Omental fat pad (tissue), 4 donors: ENCODE results near the gene KPNB1. TPM values are rescaled to one million over a fixed set of nuclear protein-coding genes. Genes with fewer than 3 reads are reported as not detected.

Experiments used
- ATAC-seq: fragments of 150-250 bp; one replicate; pipeline ENCODE4 v1.9.1; 2016; ENCODE audit warnings: mild to moderate bottlenecking, moderate library complexity; ENCODE audit not compliant: low FRiP score
- DNase-seq: peaks from one replicate; pipeline ENCODE4 v3.0.0-alpha.2; 2019; ENCODE audit warnings: low spot score
- CTCF ChIP-seq, 3 donors: fragments of 450-650 bp; IDR thresholded peaks; one replicate each; pipeline ENCODE4 v1.5.1; 2016 to 2017; ENCODE audit warnings: antibody characterized with exemption in 3 of 3, mild to moderate bottlenecking in 3 of 3, moderate library complexity in 2 of 3
- small RNA-seq: library from RNA; depleted of rRNA; stranded (forward); fragments of <200 nt; gene quantifications from one replicate; pipeline ENCODE3, GENCODE V24; 2016
- total RNA-seq, 4 donors: library from RNA; depleted of rRNA; stranded (reverse); fragments of >200 nt; gene quantifications; one replicate each; pipeline ENCODE4 v1.1.0, GENCODE V29; 2016

KPNB1 gene
- total RNA-seq, 4 donors from 2014 or later = 193 to 335 (median 207) TPM

GRCh38 chr17:47733674-47734410 lies 84.1 kb downstream of the KPNB1 start:
- TF ChIP-seq CTCF (IDR thresholded peaks at IDR 0.05) = no peak
- peak; percentile 17 for DNase-seq
- ATAC-seq = no peak

- no peak for ATAC-seq
- DNase-seq = peak; percentile 5
- TF ChIP-seq CTCF (IDR thresholded peaks at IDR 0.05) = no peak
Measured at GRCh38 chr17:47735139-47735464, 85.4 kb downstream of the KPNB1 start.

Small RNAs within 50 kb of the gene (small RNA-seq; reads per million reads assigned to genes)
- not detected for gene AC015674.1

Other genes starting within 250 kb of the KPNB1 start
- 100 to 1,000 TPM in 2 of 4 donors, 10 to 100 TPM in 2; 95.8 to 114 (median 102) TPM for gene NPEPPS, start 118.8 kb upstream of the KPNB1 start, total RNA-seq
- 10 to 100 TPM in 3 of 4 donors, 1 to 10 TPM in 1; 4.0 to 15.6 (median 10.5) TPM for gene TBKBP1, start 44.2 kb downstream of the KPNB1 start, total RNA-seq
- gene TBX21, start 83.3 kb downstream of the KPNB1 start, total RNA-seq = 1 to 10 TPM in 3 of 4 donors, under 1 TPM in 1; 0.46 to 4.6 (median 2.0) TPM
- gene OSBPL7, start 171.9 kb downstream of the KPNB1 start, total RNA-seq = 10 to 100 TPM in 1 of 4 donors, 1 to 10 TPM in 3; 2.6 to 13.9 (median 4.6) TPM
- gene MRPL10, start 181.6 kb downstream of the KPNB1 start, total RNA-seq = 10 to 100 TPM; 23.1 to 50.5 (median 36.8) TPM
- under 1 TPM in 1 of 4 donors, not detected in 3; 0.24 TPM for gene LRRC46, start 181.8 kb downstream of the KPNB1 start, total RNA-seq
- gene SCRN2, start 191.4 kb downstream of the KPNB1 start, total RNA-seq = 10 to 100 TPM; 43.6 to 72.6 (median 60.3) TPM
- 1 to 10 TPM in 3 of 4 donors, under 1 TPM in 1; 0.74 to 1.7 (median 1.2) TPM for gene SP6, start 201.2 kb downstream of the KPNB1 start, total RNA-seq
- gene SP2, start 246.3 kb downstream of the KPNB1 start, total RNA-seq = 1 to 10 TPM; 2.9 to 8.5 (median 6.9) TPM